HepG2 (cell line): ENCODE results near the gene PLS1.
"Not testable (repeated sequence)": the region's sequence is repeated elsewhere in the genome, so short reads cannot be mapped to it uniquely, and the experiment has no call there.

Source experiments
- ATF2 ChIP-seq: sonication (generic); formaldehyde crosslinking; IDR thresholded peaks from 2 replicates; pipeline ENCODE4 v1.4.0; 2020; ENCODE audit warnings: missing genetic modification reagents
- HNRNPLL ChIP-seq: fragments of 200-400 bp; formaldehyde crosslinking; IDR thresholded peaks from 2 replicates; pipeline ENCODE4 v1.6.1; 2017; ENCODE audit warnings: mild to moderate bottlenecking, low read depth, low read length; ENCODE audit not compliant: poor library complexity, severe bottlenecking
- MAX ChIP-seq: IDR thresholded peaks from 2 replicates; pipeline ENCODE4 v1.6.1; 2012; ENCODE audit warnings: inconsistent platforms
- MIER2 ChIP-seq: IDR thresholded peaks from 2 replicates; pipeline ENCODE4 v1.6.1; 2016; ENCODE audit warnings: missing biosample characterization, missing genetic modification reagents
- POLR2A ChIP-seq, 2 experiments: IDR thresholded peaks; 2 replicates each; pipeline ENCODE4 v1.6.1; 2011; ENCODE audit warnings: low read depth in 2 of 2, low read length in 2 of 2, mild to moderate bottlenecking in 1 of 2, moderate library complexity in 1 of 2; ENCODE audit not compliant: insufficient read depth in 1 of 2
- SMARCC2 ChIP-seq: fragments of 450-650 bp; IDR thresholded peaks from 2 replicates; pipeline ENCODE4 v1.6.1; 2017; ENCODE audit warnings: antibody characterized with exemption, mild to moderate bottlenecking
- SMC3 ChIP-seq: IDR thresholded peaks from 2 replicates; pipeline ENCODE4 v1.6.1; 2011; ENCODE audit warnings: low read length, improper control_type of control experiment
- TCF12 ChIP-seq, 2 experiments: fragments of 450-650 bp in 1 of 2; sonication (generic) in 1 of 2; formaldehyde crosslinking in 1 of 2; IDR thresholded peaks; 2 replicates each; pipeline versions ENCODE4 v1.6.1 to v1.8.0; 2017 to 2022; ENCODE audit warnings: antibody characterized with exemption in 1 of 2, mild to moderate bottlenecking in 1 of 2, missing genetic modification reagents in 1 of 2, moderate library complexity in 1 of 2
- ZNF24 ChIP-seq: fragments of 450-650 bp; IDR thresholded peaks from 2 replicates; pipeline ENCODE4 v1.6.1; 2017; ENCODE audit warnings: antibody characterized with exemption, mild to moderate bottlenecking
- ZNF644 ChIP-seq: IDR thresholded peaks from 2 replicates; pipeline ENCODE4 v1.6.1; 2016; ENCODE audit warnings: low read depth
- ZNF878 ChIP-seq: sonication (generic); formaldehyde crosslinking; IDR thresholded peaks from 2 replicates; pipeline ENCODE4 v1.8.1; 2023; ENCODE audit warnings: mild to moderate bottlenecking, missing genetic modification reagents, moderate library complexity
- TF ChIP-seq, protein P1 (sequence below): sonication (generic); formaldehyde crosslinking; IDR thresholded peaks from 2 replicates; pipeline ENCODE4 v1.5.0; 2020; ENCODE audit warnings: mild to moderate bottlenecking, missing genetic modification reagents, moderate library complexity

- TF ChIP-seq, protein P1, sequence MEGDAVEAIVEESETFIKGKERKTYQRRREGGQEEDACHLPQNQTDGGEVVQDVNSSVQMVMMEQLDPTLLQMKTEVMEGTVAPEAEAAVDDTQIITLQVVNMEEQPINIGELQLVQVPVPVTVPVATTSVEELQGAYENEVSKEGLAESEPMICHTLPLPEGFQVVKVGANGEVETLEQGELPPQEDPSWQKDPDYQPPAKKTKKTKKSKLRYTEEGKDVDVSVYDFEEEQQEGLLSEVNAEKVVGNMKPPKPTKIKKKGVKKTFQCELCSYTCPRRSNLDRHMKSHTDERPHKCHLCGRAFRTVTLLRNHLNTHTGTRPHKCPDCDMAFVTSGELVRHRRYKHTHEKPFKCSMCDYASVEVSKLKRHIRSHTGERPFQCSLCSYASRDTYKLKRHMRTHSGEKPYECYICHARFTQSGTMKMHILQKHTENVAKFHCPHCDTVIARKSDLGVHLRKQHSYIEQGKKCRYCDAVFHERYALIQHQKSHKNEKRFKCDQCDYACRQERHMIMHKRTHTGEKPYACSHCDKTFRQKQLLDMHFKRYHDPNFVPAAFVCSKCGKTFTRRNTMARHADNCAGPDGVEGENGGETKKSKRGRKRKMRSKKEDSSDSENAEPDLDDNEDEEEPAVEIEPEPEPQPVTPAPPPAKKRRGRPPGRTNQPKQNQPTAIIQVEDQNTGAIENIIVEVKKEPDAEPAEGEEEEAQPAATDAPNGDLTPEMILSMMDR (CRISPR knock-in tag) = not testable (repeated sequence)
- not testable (repeated sequence) for TF ChIP-seq ZNF878 (CRISPR knock-in tag); ATF2 (CRISPR knock-in tag); MAX; TCF12 (IDR thresholded peaks at IDR 0.05); TCF12 (CRISPR knock-in tag; IDR thresholded peaks at IDR 0.05); POLR2A (IDR thresholded peaks at IDR 0.05; ENCODE audit: insufficient read depth in 1 of 2, low read depth in 2 of 2, low read length in 2 of 2); ZNF24; HNRNPLL; MIER2 (CRISPR knock-in tag); SMC3; SMARCC2; ZNF644 (CRISPR knock-in tag)
These were observed 154.3 kb downstream of the PLS1 start for GRCh38 chr3:142750531-142750930.
